ENCODE data around the gene UBE2J2.

The UBE2J2 gene

GRCh38 chr1:1296070-1297061, 22.7 kb upstream of the UBE2J2 start:
- no peak for DNase-seq

- DNase-seq = no peak
Observed at GRCh38 chr1:1295154-1295923, 21.7 kb upstream of the UBE2J2 start.

DNA sequence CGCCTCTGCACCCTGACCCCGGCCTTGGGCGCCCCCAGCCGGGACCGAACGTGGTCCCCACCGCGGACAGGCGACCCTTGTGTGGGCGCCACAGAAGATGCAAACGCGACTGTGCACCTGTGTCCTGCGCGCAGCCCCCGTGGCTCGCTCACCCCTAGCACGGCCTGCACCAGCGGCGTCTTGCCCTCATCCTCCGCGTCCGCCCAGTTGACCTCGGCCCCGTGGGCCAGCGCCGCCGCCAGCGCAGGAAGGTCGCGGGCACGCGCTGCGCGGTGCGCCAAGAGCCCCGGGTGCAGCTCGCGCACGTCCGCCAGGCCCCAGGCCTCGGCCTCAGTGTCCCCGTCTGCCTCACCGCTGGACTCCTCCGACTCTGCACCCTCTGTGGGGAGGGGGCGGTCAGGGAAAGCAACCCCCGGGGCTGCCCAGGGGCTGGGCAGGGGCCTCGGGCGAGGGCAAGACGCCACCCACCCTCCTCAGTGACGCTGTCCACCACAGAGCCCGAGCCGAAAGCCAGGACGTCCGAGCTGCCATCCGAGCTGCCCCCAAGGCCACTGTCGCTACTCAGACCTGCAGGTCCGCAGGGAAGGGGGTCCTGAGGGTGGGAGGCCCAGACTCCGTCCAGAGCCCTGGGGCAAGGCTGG, 20.7 kb upstream of the UBE2J2 start:
- no peak for DNase-seq

- no peak for DNase-seq
Observed at GRCh38 chr1:1293263-1294249, 19.9 kb upstream of the UBE2J2 start.

GRCh38 chr1:1292851-1293250, 19.2 kb upstream of the UBE2J2 start:
- DNase-seq = no peak

DNA sequence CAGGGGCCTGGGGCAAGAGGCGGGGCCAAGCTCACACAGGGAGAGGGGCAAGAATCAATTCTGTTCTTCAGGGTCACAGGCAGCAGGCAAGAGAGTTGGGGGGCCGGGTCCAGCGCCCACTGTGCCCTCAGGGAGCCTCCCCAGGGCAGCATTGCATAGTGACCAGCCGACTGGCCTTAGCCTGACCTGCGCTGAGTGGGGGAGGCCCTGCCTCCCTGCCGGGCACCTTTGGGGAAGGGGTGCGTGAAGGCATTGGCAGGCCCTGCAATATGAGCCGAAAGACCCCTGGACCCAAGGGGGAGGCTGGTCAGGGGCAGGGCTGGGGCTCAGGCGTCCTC, 18.8 kb upstream of the UBE2J2 start:
- DNase-seq = no peak

DNA sequence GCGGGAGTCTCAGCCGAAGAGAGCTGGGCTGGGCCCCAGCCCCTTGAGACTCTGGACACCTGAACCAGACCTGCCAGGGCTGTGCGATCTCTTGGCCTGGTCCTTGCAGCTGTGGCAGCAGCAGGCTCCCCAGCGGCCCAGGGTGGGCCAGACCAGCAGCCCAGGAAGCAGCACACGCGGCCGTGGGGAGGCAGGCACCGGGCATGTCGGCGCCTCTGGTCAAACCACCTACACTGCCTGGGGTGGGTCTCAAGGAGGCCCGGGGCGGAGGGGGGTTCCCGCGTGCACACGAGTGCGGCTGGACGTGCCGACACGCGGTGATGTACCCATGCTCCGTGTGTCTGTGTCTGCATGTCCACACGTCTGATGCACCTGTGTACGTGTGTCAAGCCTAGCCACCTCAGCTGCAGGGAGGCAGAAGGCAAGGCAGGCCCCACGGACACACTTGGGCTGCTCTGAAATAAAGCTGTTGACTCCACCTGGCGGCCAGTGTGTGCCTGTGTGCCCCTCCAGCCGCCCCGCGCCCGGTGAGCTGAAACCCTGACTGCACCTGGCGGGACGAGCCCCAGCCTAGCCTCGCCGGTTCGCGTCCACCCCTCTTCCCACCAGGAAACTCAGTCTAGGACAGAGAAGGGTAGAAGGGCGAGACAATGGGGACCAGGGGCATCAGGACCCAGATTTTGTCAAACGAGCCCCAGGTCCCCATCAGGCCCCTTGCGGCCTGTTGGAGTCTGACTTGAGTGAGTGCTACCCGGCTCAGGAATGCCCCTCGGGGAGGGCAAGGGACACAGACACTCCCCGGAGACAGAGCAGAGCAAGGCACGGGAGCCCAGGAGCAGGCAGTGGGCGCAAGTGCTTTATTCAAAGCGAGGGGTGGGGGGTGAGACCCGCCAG, 18.1 kb upstream of the UBE2J2 start:
- DNase-seq = peak in 11 of 56 donors; percentile 11 to 50 (median 37)

DNA sequence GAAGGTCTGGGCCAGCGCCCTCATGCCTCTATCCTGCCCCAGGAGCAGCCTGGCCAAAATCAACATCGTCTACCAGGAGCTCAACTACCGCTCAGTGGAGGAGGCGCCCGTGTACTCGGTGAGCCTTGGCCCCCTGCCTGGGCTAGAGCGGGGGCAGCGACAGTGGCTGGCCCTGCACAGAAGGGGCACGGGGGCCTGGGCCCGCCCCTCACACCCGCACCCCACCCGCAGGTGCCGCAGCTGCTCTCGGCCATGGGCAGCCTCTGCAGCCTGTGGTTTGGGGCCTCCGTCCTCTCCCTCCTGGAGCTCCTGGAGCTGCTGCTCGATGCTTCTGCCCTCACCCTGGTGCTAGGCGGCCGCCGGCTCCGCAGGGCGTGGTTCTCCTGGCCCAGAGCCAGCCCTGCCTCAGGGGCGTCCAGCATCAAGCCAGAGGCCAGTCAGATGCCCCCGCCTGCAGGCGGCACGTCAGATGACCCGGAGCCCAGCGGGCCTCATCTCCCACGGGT, 17.4 kb upstream of the UBE2J2 start:
- peak in 2 of 56 donors; percentile 38 to 42 for DNase-seq

DNA sequence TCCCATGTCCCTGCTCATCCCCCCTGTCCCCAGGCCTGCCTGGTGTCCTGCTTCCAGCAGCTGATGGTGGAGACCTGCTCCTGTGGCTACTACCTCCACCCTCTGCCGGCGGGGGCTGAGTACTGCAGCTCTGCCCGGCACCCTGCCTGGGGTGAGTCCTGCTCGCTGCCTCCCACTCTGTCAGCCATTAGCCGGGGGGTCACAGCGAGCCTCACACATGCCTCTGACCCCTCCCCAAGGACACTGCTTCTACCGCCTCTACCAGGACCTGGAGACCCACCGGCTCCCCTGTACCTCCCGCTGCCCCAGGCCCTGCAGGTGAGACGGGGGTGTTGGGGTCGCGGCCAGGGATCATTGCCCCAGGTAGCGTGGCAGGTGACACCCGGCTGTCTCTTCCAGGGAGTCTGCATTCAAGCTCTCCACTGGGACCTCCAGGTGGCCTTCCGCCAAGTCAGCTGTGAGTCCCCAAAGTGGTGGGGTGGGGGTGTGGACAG, 16.6 kb upstream of the UBE2J2 start:
- DNase-seq = peak in 6 of 56 donors; percentile 26 to 60 (median 33)

GRCh38 chr1:1287288-1288110, 13.8 kb upstream of the UBE2J2 start:
- no peak for DNase-seq

GRCh38 chr1:1286313-1287261, 12.9 kb upstream of the UBE2J2 start:
- DNase-seq = no peak

DNA sequence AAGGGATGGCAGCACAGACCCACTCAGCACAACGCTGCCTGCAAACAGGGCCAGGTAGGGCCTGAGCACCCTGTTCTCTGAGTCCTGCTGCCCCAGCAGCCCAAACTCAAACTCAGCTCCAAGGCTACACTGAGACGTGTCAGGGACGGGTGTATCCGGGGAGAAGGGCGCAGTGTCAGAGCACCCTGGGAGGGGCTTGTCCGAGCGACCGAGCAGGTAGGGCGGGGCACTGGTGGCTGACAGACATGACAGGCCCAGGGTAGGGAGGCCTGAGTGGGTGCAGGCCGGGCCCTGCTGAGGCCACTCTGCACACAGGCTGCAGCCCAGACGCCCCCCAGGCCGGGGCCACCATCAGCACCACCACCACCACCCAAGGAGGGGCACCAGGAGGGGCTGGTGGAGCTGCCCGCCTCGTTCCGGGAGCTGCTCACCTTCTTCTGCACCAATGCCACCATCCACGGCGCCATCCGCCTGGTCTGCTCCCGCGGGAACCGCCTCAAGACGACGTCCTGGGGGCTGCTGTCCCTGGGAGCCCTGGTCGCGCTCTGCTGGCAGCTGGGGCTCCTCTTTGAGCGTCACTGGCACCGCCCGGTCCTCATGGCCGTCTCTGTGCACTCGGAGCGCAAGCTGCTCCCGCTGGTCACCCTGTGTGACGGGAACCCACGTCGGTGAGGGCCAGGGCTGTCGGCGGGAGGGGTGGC, 12.1 kb upstream of the UBE2J2 start:
- DNase-seq = no peak

DNA sequence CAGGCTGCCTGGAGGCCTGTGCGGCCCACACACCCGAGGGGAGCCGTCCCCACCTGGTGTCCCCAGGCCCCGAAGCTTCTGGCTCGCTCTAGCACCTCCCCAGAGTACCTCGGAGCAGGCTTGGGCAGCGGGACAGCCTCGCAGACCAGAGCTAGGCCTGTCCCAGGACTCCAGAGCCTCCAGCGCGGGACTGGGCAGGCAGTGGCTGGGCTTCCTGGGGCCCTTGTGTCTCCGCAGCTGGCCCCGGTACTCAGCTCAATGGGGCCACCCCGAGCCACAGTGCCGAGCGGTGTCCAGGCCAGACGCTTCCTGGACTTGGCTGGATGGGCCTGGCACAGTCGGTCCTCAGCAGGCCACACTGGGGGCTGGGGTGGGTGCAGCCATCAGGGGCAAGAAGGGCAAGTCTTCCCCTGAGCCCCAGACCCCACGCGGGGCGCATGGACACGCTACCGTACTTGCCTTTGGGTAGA, 11.5 kb upstream of the UBE2J2 start:
- no peak for DNase-seq

GRCh38 chr1:1284221-1285101, 10.8 kb upstream of the UBE2J2 start:
- DNase-seq = no peak

GRCh38 chr1:1283821-1284220, 10.2 kb upstream of the UBE2J2 start:
- no peak for DNase-seq

Data from amygdala (tissue), 56 donors.